ENCODE results near the gene TUBA3E.
"Not testable (repeated sequence)": the region's sequence is repeated elsewhere in the genome, so short reads cannot be mapped to it uniquely, and the experiment has no call there.

Gene TUBA3E

GRCh38 chr2:130190237-130190636 lies 8.0 kb downstream of the TUBA3E start:
- DNase-seq: no peak

GRCh38 chr2:130188958-130189357 lies 9.3 kb downstream of the TUBA3E start:
- DNase-seq: not testable (repeated sequence)

GRCh38 chr2:130187859-130188792 lies 10.1 kb downstream of the TUBA3E start:
- not testable (repeated sequence) for DNase-seq

- DNase-seq: no peak
Measured at GRCh38 chr2:130187268-130187667, 11.0 kb downstream of the TUBA3E start.

GRCh38 chr2:130186391-130186790 lies 11.8 kb downstream of the TUBA3E start:
- no peak for DNase-seq

GRCh38 chr2:130185896-130186295 lies 12.3 kb downstream of the TUBA3E start:
- DNase-seq: no peak

- no peak for DNase-seq
Measured at GRCh38 chr2:130185436-130185835, 12.8 kb downstream of the TUBA3E start.

- DNase-seq: no peak
Measured at GRCh38 chr2:130183512-130184373, 14.5 kb downstream of the TUBA3E start.

GRCh38 chr2:130182826-130183511 lies 15.3 kb downstream of the TUBA3E start:
- DNase-seq: not testable (repeated sequence)

- peak; percentile 87 for DNase-seq
Measured at GRCh38 chr2:130181880-130182682, 16.2 kb downstream of the TUBA3E start, which contains the start of gene MZT2B. MZT2B (plus strand) TSS chr2:130182262; CDS start chr2:130182283, 21 bp downstream.

- peak; percentile 97 for DNase-seq
Measured at GRCh38 chr2:130181325-130181879, 16.8 kb downstream of the TUBA3E start, which contains the start of gene SMPD4. SMPD4 (minus strand) TSS chr2:130181602; CDS start chr2:130176592, 5,010 bp downstream.

- DNase-seq: not testable (repeated sequence)
Measured at GRCh38 chr2:130180404-130181324, 17.6 kb downstream of the TUBA3E start.

GRCh38 chr2:130174866-130175265 lies 23.4 kb downstream of the TUBA3E start:
- DNase-seq: not testable (repeated sequence)

GRCh38 chr2:130169896-130170295 lies 28.3 kb downstream of the TUBA3E start:
- DNase-seq: no peak

GRCh38 chr2:130169163-130169562 lies 29.1 kb downstream of the TUBA3E start:
- DNase-seq: not testable (repeated sequence)

- DNase-seq: not testable (repeated sequence)
Measured at GRCh38 chr2:130166611-130167010, 31.6 kb downstream of the TUBA3E start.

GRCh38 chr2:130165293-130166016 lies 32.8 kb downstream of the TUBA3E start:
- DNase-seq: no peak

- DNase-seq: no peak
Measured at GRCh38 chr2:130162968-130163367, 35.3 kb downstream of the TUBA3E start.

GRCh38 chr2:130162486-130162885 lies 35.8 kb downstream of the TUBA3E start:
- not testable (repeated sequence) for DNase-seq

Measured in activated effector memory CD4-positive, alpha-beta T cell treated with Interleukin-2 at 50 U/mL for 16 hours (primary cell).